ENCODE measurements around the gene TBC1D9B.

DNA sequence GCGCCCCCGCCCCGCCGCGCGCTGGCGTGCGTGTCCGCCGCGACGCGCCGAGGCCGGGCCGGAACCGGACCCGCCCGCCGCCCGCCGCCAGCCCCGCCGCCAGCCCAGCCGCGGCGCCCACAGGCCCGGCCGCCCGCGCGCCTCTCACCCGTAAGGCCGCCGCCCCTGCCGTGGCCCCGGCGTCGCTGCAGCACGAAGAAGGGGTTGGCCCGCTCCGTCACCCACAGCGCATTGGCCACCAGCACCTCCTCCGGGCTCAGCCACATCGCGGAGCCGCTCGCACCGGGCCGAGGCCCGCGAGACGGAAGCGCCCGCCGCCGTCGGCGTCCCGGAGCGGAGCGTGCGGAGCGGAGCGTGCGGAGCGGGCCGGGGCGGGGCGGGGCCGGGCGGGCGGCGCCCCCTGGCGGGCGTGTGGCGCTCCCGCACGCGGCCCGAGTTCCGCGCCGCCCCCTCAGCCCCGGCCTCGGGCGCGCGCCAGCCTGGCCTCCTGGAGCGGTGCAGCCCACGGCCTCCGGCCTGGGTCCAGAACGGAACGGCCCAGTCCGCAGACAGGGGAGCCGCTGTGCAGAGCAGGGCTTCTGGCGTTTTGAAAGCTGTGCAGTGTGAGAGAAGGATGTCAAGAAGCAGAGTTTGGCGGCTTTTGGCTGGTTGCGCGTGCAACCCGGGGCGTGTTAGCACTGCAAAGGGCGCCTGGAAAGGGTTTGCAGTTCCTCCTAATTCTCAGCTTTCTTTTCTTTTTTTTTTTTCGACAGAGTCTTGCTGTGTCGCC lies at the start of gene TBC1D9B:
- TF ChIP-seq EZH2 (IDR thresholded peaks at IDR 0.05; ENCODE audit: insufficient read depth, poor library complexity, severe bottlenecking) (no peak), EZH2phosphoT487 (IDR thresholded peaks at IDR 0.05; ENCODE audit: insufficient read depth, low read depth) (no peak)
